A673 (cell line): ENCODE results near the gene ANGPTL2.

Experiments
- CTCF ChIP-seq: fragments of 300-800, 200-600 bp; sonication (generic); conservative IDR thresholded peaks from 2 replicates; pipeline ENCODE4 v1.5.1; 2017; ENCODE audit warnings: low read depth, mild to moderate bottlenecking, antibody characterized with exemption, low read length, moderate library complexity, mixed read lengths
- EZH2 ChIP-seq: fragments of 200-600 bp; sonication (generic); IDR thresholded peaks from 2 replicates; pipeline ENCODE4 v1.6.1; 2017; ENCODE audit warnings: borderline replicate concordance, low read depth, mild to moderate bottlenecking, mixed read lengths, antibody characterized with exemption, low read length; ENCODE audit not compliant: poor library complexity, severe bottlenecking

GRCh38 chr9:127159949-127160610 is 37.6 kb upstream of the ANGPTL2 start:
- no peak for TF ChIP-seq EZH2
- TF ChIP-seq CTCF: no peak
